Loucy (cell line): ENCODE measurements around the gene COL21A1.

ENCODE experiments used
- H2AFZ ChIP-seq: fragments of 200-600 bp; sonication (generic); 2 replicates; pipeline ENCODE4 v1.6.0; 2016; ENCODE audit warnings: antibody characterized with exemption, mild to moderate bottlenecking, low read length, moderate library complexity
- H3F3A ChIP-seq: fragments of 200-600 bp; 2 replicates; pipeline ENCODE4 v1.6.0; 2016; ENCODE audit warnings: antibody characterized with exemption, low read depth, mild to moderate bottlenecking
- H3K27me3 ChIP-seq: fragments of 200-600 bp; sonication (generic); 2 replicates; pipeline ENCODE4 v1.6.1; 2014; ENCODE audit warnings: low read length, mild to moderate bottlenecking; ENCODE audit not compliant: insufficient read depth, poor library complexity, severe bottlenecking
- H3K36me3 ChIP-seq: fragments of 200-600 bp; sonication (generic); 2 replicates; pipeline ENCODE4 v1.6.1; 2016; ENCODE audit warnings: low read length; ENCODE audit not compliant: insufficient read depth
- H3K4me1 ChIP-seq: fragments of 200-600 bp; sonication (generic); 2 replicates; pipeline ENCODE4 v1.5.1; 2014; ENCODE audit warnings: low read length, mild to moderate bottlenecking; ENCODE audit not compliant: insufficient read depth, poor library complexity, severe bottlenecking
- H3K4me2 ChIP-seq: fragments of 200-600 bp; sonication (generic); 2 replicates; pipeline ENCODE4 v1.6.0; 2014; ENCODE audit warnings: antibody characterized with exemption, low read length, low read depth, mild to moderate bottlenecking; ENCODE audit not compliant: poor library complexity, severe bottlenecking
- H3K4me3 ChIP-seq: fragments of 200-600 bp; sonication (generic); 2 replicates; pipeline ENCODE4 v1.5.1; 2014; ENCODE audit warnings: low read length, mild to moderate bottlenecking, mixed read lengths; ENCODE audit not compliant: poor library complexity, severe bottlenecking
- H3K79me2 ChIP-seq: fragments of 200-600 bp; sonication (generic); 2 replicates; pipeline ENCODE4 v1.6.1; 2014; ENCODE audit warnings: low read length; ENCODE audit not compliant: insufficient read depth
- H3K9ac ChIP-seq: fragments of 200-600 bp; sonication (generic); 2 replicates; pipeline ENCODE4 v1.6.0; 2014; ENCODE audit warnings: mild to moderate bottlenecking, low read depth, low read length, moderate library complexity; ENCODE audit not compliant: poor library complexity, severe bottlenecking
- H3K9me2 ChIP-seq: fragments of 200-600 bp; sonication (generic); replicated peaks from 2 replicates; pipeline ENCODE4 v1.6.1; 2016; ENCODE audit warnings: low read depth, low read length, mixed read lengths
- H3K9me3 ChIP-seq: fragments of 200-600 bp; sonication (generic); 2 replicates; pipeline ENCODE4 v1.6.1; 2014; ENCODE audit warnings: mild to moderate bottlenecking, antibody characterized with exemption, low read length, low read depth; ENCODE audit not compliant: insufficient read depth
- H4K20me1 ChIP-seq: fragments of 200-600 bp; sonication (generic); 2 replicates; pipeline ENCODE4 v1.6.0; 2014; ENCODE audit warnings: antibody characterized with exemption, low read length, mild to moderate bottlenecking; ENCODE audit not compliant: insufficient read depth, poor library complexity, severe bottlenecking
- EZH2phosphoT487 ChIP-seq: fragments of 200-600 bp; IDR thresholded peaks from 2 replicates; pipeline ENCODE4 v1.6.1; 2018; ENCODE audit warnings: antibody characterized with exemption, mild to moderate bottlenecking, moderate library complexity, borderline replicate concordance
- TF ChIP-seq, protein P1 (sequence below): fragments of 200-600 bp; sonication (generic); conservative IDR thresholded peaks from 2 replicates; pipeline ENCODE4 v1.5.1; 2014; ENCODE audit warnings: mild to moderate bottlenecking, antibody characterized with exemption, low read length

The COL21A1 gene

DNA sequence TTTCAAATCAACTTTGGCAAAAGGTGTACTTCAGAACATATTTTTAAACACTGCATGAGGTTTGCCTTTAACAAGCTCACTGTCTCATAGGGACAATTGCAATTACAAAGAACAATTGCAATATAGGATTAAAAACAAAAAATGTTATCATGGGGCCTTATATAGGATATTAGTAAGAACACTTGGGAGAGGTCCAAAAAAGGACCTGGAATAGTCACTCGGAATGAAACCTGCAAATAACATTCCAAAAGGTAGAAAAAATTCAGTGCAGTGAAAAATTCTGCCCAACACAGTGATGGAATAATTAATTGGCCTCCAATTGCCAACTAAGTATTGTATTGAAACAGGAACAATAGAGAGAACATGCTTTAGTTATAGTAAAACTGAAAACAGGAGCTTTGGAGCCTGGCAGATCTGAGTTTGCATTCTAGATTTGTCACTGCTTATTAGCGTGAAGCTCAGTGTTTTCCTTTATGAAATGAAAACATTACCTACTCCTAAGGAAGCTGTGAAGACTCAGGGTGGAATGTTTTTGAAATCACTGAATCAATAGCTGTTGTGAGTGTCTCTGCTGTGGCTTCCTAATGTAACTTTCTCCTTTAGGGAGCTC lies 199.3 kb downstream of the COL21A1 start:
- H3K4me3 ChIP-seq: no peak overlapping the region
- no peak overlapping the region for H3K4me2 ChIP-seq
- H3K4me1 ChIP-seq: peaks cover 38% of the 10 kb centered on the region
- no peaks in the 10 kb centered on the region for H3K79me2 ChIP-seq
- no peaks in the 10 kb centered on the region for H3F3A ChIP-seq
- no peak for TF ChIP-seq EZH2phosphoT487
- TF ChIP-seq, protein P1, sequence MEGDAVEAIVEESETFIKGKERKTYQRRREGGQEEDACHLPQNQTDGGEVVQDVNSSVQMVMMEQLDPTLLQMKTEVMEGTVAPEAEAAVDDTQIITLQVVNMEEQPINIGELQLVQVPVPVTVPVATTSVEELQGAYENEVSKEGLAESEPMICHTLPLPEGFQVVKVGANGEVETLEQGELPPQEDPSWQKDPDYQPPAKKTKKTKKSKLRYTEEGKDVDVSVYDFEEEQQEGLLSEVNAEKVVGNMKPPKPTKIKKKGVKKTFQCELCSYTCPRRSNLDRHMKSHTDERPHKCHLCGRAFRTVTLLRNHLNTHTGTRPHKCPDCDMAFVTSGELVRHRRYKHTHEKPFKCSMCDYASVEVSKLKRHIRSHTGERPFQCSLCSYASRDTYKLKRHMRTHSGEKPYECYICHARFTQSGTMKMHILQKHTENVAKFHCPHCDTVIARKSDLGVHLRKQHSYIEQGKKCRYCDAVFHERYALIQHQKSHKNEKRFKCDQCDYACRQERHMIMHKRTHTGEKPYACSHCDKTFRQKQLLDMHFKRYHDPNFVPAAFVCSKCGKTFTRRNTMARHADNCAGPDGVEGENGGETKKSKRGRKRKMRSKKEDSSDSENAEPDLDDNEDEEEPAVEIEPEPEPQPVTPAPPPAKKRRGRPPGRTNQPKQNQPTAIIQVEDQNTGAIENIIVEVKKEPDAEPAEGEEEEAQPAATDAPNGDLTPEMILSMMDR: no peak
- H3K36me3 ChIP-seq: no peaks in the 10 kb centered on the region
- no peaks in the 10 kb centered on the region for H3K9me2 ChIP-seq
- no peak overlapping the region for H3K9ac ChIP-seq
- H4K20me1 ChIP-seq: no peaks in the 10 kb centered on the region
- no peaks in the 10 kb centered on the region for H3K27me3 ChIP-seq
- H2AFZ ChIP-seq: no peak overlapping the region
- no peaks in the 10 kb centered on the region for H3K9me3 ChIP-seq

DNA sequence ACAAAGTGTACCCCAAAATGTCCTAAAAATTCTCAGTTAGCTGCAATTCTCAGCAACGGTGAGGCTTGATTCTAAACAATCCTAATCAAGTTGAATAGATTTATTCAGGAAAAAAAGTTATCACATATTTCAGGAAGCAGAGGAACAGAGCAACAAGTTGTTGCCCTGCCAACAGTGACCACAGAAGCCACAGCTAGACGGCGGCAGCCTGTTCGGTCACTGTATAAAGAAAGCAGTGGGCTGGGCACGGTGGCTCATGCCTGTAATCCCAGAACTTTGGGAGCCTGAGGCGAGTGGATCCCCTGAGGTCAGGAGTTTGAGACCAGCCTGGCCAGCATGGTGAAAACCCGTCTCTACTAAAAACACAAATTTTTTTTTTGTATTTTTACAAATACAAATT lies 200.8 kb downstream of the COL21A1 start:
- H4K20me1 ChIP-seq: no peaks in the 10 kb centered on the region
- H3K9me3 ChIP-seq: no peaks in the 10 kb centered on the region
- no peaks in the 10 kb centered on the region for H3K79me2 ChIP-seq
- peak overlapping the region; percentile 37 for H3K4me2 ChIP-seq
- no peaks in the 10 kb centered on the region for H3K27me3 ChIP-seq
- H3K9me2 ChIP-seq: no peaks in the 10 kb centered on the region
- no peak overlapping the region for H2AFZ ChIP-seq
- H3F3A ChIP-seq: no peaks in the 10 kb centered on the region
- no peak overlapping the region for H3K9ac ChIP-seq
- H3K4me3 ChIP-seq: no peak overlapping the region
- peaks cover 38% of the 10 kb centered on the region for H3K4me1 ChIP-seq
- TF ChIP-seq EZH2phosphoT487: no peak
- TF ChIP-seq, protein P1: no peak
- H3K36me3 ChIP-seq: no peaks in the 10 kb centered on the region

DNA sequence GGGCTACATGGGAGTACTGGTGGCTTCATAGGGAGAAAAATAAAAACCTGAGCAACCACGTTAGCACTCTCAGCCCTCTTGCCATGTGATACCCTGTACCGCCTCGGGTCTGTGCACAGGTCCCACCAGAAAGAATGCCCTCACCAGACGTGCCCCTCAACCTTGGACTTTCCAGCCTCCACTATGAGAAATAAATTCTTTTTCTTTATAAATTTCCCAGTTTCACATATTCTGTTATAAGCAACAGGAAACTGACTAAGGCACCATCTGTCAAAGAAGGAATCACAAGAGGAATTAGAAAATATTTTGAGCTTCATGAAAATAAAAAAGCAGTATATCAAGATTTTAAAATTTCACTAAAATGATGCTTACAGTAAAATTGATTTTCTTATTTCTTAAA lies 203.6 kb downstream of the COL21A1 start:
- no peak overlapping the region for H3K4me3 ChIP-seq
- no peak overlapping the region for H3K9ac ChIP-seq
- H3K4me1 ChIP-seq: peaks cover 26% of the 10 kb centered on the region
- no peaks in the 10 kb centered on the region for H3K36me3 ChIP-seq
- no peaks in the 10 kb centered on the region for H3K79me2 ChIP-seq
- TF ChIP-seq, protein P1: no peak
- TF ChIP-seq EZH2phosphoT487: no peak
- H3F3A ChIP-seq: no peaks in the 10 kb centered on the region
- no peaks in the 10 kb centered on the region for H3K9me2 ChIP-seq
- H3K9me3 ChIP-seq: no peaks in the 10 kb centered on the region
- H4K20me1 ChIP-seq: no peaks in the 10 kb centered on the region
- no peaks in the 10 kb centered on the region for H3K27me3 ChIP-seq
- no peak overlapping the region for H2AFZ ChIP-seq
- no peak overlapping the region for H3K4me2 ChIP-seq
